Nephron (organoid): ENCODE data around the gene LYPD3.

ENCODE experiments used
- H3K27ac Mint-ChIP-seq, 3 experiments: 2 replicates each; pipeline ENCODE4 v1.8.0; 2020; ENCODE audit warnings: mixed read lengths in 3 of 3, mild to moderate bottlenecking in 2 of 3, moderate library complexity in 1 of 3
- H3K27me3 Mint-ChIP-seq: 2 replicates; pipeline ENCODE4 v1.8.0; 2021; ENCODE audit warnings: low read depth, mild to moderate bottlenecking, moderate library complexity, mixed read lengths
- H3K36me3 Mint-ChIP-seq: 2 replicates; pipeline ENCODE4 v1.8.0; 2020; ENCODE audit warnings: low read depth, mixed read lengths
- H3K4me1 Mint-ChIP-seq: 2 replicates; pipeline ENCODE4 v1.8.0; 2020; ENCODE audit warnings: mixed read lengths
- H3K4me3 Mint-ChIP-seq, 3 experiments: 2 replicates each; pipeline ENCODE4 v1.8.0; 2020; ENCODE audit warnings: mild to moderate bottlenecking in 3 of 3, mixed read lengths in 3 of 3, moderate library complexity in 2 of 3
- H3K9me3 Mint-ChIP-seq: 2 replicates; pipeline ENCODE4 v1.8.0; 2020; ENCODE audit warnings: mixed read lengths
- CTCF ChIP-seq, 3 experiments: fragments of 200-600 bp; sonication (generic); IDR thresholded peaks; one replicate each; pipeline ENCODE4 v1.5.0; 2021; ENCODE audit warnings: antibody characterized with exemption in 3 of 3; ENCODE audit not compliant: unreplicated experiment in 3 of 3

Gene LYPD3

GRCh38 chr19:43416951-43417623 lies 48.3 kb downstream of the LYPD3 start:
- Mint-ChIP-seq H3K36me3 (no peaks in the 10 kb centered on the region), H3K4me3 (no peak overlapping the region), H3K4me1 (no peaks in the 10 kb centered on the region), H3K27me3 (peaks cover 9% of the 10 kb centered on the region), H3K27ac (no peak overlapping the region), H3K9me3 (peaks cover 17% of the 10 kb centered on the region)
- TF ChIP-seq CTCF (IDR thresholded peaks at IDR 0.05; ENCODE audit: unreplicated experiment in 3 of 3): no peak

- Mint-ChIP-seq H3K9me3 (peaks cover 25% of the 10 kb centered on the region), H3K4me3 (no peak within 1 kb of the TSS), H3K27ac (no peak within 1 kb of the TSS), H3K27me3 (peaks cover 5% of the 10 kb centered on the region), H3K4me1 (no peaks in the 10 kb centered on the region), H3K36me3 (no peaks in the 10 kb centered on the region)
- no peak for TF ChIP-seq CTCF (IDR thresholded peaks at IDR 0.05; ENCODE audit: unreplicated experiment in 3 of 3)
Measured at GRCh38 chr19:43414554-43414953, 50.9 kb downstream of the LYPD3 start, which contains the start of gene TEX101. Gene TEX101 (plus strand): TSS chr19:43414890. CDS start chr19:43415920, 1,030 bp downstream.

- Mint-ChIP-seq H3K27ac (no peak overlapping the region), H3K4me1 (no peaks in the 10 kb centered on the region), H3K36me3 (no peaks in the 10 kb centered on the region), H3K4me3 (no peak overlapping the region), H3K27me3 (no peaks in the 10 kb centered on the region), H3K9me3 (peaks cover 25% of the 10 kb centered on the region)
- TF ChIP-seq CTCF (IDR thresholded peaks at IDR 0.05; ENCODE audit: unreplicated experiment in 3 of 3): no peak
Measured at GRCh38 chr19:43412441-43412840, 53.0 kb downstream of the LYPD3 start.
